HG02642 (cell line): Measurements from ENCODE around the gene ZNF646.
A peak's percentile ranks its signal among the peaks of the same experiment; 100 is the strongest.

ENCODE experiments used
- ATAC-seq: cut with Tn5 transposase; IDR thresholded peaks from one replicate; pipeline ENCODE4 v1.9.1; 2021; ENCODE audit warnings: mild to moderate bottlenecking; ENCODE audit not compliant: unreplicated experiment, poor library complexity

ZNF646 gene

DNA sequence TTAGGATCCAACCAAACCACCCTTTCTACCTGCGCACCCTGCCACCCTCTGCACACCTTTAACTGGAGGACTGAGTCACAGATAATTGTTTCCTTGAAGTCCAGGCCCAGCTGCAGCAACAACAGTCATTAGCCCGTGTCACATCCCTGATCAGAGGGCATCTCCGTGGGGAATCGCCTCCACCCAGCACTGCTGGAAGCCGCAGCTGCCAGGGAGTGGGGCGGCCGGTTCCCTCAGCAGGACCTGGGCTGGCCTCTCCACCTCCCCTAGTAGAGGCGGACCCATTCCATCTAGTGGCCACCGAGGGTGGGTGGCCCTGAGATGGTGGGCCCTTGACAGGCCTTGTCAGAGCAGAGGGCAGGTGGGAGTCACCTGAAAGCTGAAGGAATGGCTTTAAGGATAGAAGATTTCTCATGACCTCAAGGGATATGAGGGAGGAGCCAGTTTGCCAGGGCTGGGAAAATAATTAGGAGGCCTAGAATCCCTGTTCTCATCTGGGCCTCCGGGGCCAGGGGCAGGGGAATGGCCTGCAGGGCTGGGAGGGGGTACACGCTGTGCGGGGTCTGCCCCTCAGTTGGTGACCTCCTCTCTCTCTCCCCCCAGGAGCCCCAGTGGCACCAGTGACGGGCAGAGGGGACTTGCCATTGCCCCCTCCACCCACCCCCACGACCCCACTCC lies 8.3 kb downstream of the ZNF646 start:
- ATAC-seq = no peak

DNA sequence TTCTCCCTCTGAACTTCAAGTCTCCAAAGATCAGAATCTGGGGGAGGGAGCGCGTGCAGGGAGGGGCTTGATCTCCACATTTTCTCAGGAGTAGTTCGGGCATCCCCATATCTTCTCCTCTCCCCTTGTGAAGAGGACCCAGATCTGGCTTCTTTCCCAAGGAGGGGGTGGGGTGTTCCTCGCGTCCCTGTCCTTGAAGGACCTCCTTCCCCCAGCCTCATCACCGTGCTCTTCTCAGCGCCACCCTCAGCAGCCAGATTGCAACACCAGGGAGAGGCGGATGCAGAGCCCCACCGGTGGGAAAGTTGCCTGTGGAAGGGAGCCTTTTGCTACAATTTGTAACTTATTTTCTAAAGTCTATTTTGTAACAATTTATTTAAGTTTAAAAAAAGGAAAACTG lies 8.9 kb downstream of the ZNF646 start:
- ATAC-seq = no peak

- ATAC-seq = no peak
These were observed 9.3 kb downstream of the ZNF646 start for GRCh38 chr16:31083556-31083955.

DNA sequence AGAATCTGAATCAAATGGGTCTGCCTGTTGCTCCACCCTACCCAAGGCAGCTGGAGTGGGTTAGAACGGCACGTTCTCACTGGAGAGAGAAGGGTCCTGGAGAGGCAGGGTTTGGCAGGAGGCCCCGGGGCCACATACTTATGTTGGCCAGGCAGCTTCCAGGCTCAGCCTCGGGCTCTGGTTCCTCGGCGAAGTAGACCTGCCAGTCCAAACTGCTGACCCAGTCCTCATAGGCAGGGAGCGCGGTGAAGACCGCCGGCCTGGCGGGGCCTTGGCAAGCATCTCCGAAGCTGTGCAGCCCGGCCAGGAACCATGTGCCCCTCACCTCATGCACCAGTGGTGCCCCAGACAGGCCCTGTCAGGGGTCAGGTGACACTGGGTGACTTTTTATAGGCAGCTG lies 9.8 kb downstream of the ZNF646 start:
- ATAC-seq = no peak

- ATAC-seq = no peak
These were observed 10.5 kb downstream of the ZNF646 start for GRCh38 chr16:31084584-31085302.

GRCh38 chr16:31085411-31085810 lies 11.2 kb downstream of the ZNF646 start:
- no peak for ATAC-seq

- ATAC-seq = no peak
These were observed 11.8 kb downstream of the ZNF646 start for GRCh38 chr16:31085873-31086628.

GRCh38 chr16:31086629-31086906 lies 12.3 kb downstream of the ZNF646 start:
- ATAC-seq = no peak

- ATAC-seq = no peak
These were observed 13.3 kb downstream of the ZNF646 start for GRCh38 chr16:31087481-31087880.

DNA sequence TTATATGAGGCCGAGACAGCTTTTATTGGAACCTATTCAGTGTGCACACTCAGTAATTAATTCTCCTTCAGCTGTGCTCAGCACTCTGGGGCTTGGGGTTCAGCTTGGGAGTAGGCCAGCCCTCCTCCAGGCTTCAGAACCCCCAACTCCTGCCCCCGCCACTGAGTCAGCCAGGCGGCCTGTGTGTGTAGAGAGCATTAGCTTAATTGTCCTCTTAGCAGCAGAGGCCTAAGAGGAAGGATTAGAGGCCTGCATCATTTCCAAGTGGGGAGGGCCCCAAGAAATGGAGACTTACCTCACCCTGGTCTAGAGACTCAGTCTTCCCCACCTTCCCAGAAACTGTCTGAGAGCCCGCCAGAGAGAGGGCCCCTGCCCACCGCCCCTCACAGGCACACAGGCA lies 13.7 kb downstream of the ZNF646 start:
- no peak for ATAC-seq

GRCh38 chr16:31088459-31089183 lies 14.4 kb downstream of the ZNF646 start, which contains the start of gene PRSS53:
Gene PRSS53 (minus strand): TSS chr16:31088943. CDS start chr16:31088809, 134 bp downstream.
- no peak for ATAC-seq

DNA sequence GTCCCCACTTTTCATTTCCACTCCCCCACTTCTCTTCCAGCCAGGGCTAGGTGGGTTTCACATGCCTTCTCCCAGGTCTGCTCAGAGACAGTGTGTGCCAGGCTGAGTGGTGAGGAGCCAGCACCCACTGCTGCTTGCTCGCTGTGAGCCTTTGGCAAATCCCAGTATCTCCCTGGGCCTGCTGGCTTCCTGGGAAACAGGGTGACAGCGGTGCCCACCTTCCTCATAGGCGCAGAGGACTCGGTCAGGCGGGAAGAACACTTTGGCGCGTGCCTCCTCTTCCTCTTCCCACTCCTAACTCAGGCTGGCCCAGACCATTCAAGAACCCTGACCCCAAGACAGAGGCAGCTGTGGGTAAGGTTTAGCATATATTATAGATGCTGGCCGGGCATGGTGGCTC lies 15.0 kb downstream of the ZNF646 start:
- ATAC-seq = no peak

DNA sequence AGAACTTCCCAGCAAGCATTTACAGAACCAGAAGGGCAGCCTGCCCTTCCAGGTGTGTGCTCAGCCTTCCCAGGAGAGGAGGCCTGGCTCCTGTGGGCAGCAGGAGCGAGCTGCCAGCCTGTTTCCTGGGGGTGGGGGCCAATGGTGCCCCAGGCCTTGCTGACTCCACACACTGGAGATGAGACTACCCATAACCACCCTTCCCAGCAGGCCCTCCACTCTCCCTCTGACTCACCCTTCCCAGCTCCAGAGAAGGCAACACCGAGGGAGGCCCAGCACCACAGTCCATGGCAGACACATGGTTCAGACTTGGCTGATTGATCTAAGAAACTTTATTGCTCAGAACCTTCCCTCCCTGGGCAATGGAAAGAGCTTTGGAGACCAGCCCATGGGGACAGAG lies 16.3 kb downstream of the ZNF646 start:
- no peak for ATAC-seq

DNA sequence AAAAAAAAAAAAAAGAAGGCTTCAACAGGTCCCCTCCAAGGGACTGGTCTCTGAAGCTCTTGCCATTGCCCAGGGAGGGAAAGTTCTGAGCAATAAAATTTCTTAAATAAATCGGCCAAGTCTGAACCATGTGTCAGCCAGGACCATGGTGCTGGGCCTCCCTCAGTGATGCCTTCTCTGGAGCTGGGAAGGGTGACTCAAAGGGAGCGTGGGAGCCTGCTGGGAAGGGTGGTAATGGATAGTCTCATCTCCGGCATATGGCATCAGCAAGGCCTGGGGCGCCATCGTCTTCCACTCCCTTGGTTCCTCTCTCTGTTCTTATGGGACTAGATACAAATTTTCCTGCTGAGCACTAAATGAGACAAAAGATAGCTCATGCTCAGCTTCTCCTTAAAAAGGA lies 18.1 kb downstream of the ZNF646 start:
- no peak for ATAC-seq

GRCh38 chr16:31093132-31093703 lies 19.0 kb downstream of the ZNF646 start:
- no peak for ATAC-seq

GRCh38 chr16:31094088-31094423 lies 19.8 kb downstream of the ZNF646 start:
- ATAC-seq = peak; percentile 8

- peak; percentile 87 for ATAC-seq
These were observed 20.4 kb downstream of the ZNF646 start, which contains the start of gene VKORC1 for GRCh38 chr16:31094424-31095120. Gene VKORC1 (minus strand): TSS chr16:31094797. CDS start chr16:31094729, 68 bp downstream.

- no peak for ATAC-seq
These were observed 25.8 kb downstream of the ZNF646 start for GRCh38 chr16:31099860-31100638.
